CD4-positive, CD25-positive, alpha-beta regulatory T cell (primary cell): ENCODE data around the gene CTCF. TPM values are rescaled to one million over a fixed set of nuclear protein-coding genes. Genes with fewer than 3 reads are reported as not detected.
A peak's percentile ranks its signal among the peaks of the same experiment; 100 is the strongest.

Experiments
- ATAC-seq, 2 donors: fragments of 150-1000 bp; cut with Tn5 transposase; one replicate each; pipeline ENCODE4 v1.10.0; 2021; ENCODE audit warnings: low read depth in 2 of 2, moderate number of reproducible peaks in 2 of 2, moderate library complexity in 1 of 2
- DNase-seq, 3 donors: peaks; one replicate each; pipeline versions ENCODE4 v3.0.0 to v3.0.0-alpha.2; 2012 to 2022; ENCODE audit warnings: mixed read lengths in 1 of 3
- H3K27ac ChIP-seq: one replicate; pipeline ENCODE4 v1.7.0; 2013; ENCODE audit warnings: mild to moderate bottlenecking, low read length; ENCODE audit not compliant: insufficient read depth, poor library complexity, severe bottlenecking
- H3K27me3 ChIP-seq: one replicate; pipeline ENCODE4 v1.7.0; 2013; ENCODE audit warnings: low read length; ENCODE audit not compliant: control insufficient read depth, insufficient read depth
- H3K36me3 ChIP-seq: one replicate; pipeline ENCODE4 v1.7.0; 2013; ENCODE audit warnings: mild to moderate bottlenecking, low read length, moderate library complexity; ENCODE audit not compliant: control insufficient read depth, insufficient read depth
- H3K4me1 ChIP-seq: 2 replicates; pipeline ENCODE4 v1.7.0; 2013; ENCODE audit warnings: mild to moderate bottlenecking, low read length; ENCODE audit not compliant: insufficient read depth, control insufficient read depth, poor library complexity, severe bottlenecking
- H3K4me3 ChIP-seq: one replicate; pipeline ENCODE4 v1.7.0; 2013; ENCODE audit warnings: low read depth, mild to moderate bottlenecking, low read length, moderate library complexity
- H3K9me3 ChIP-seq, 2 experiments: 1 replicate in 1 of 2; 2 replicates in 1 of 2; pipeline ENCODE4 v1.7.0; 2013; ENCODE audit warnings: low read length in 2 of 2, mild to moderate bottlenecking in 1 of 2, moderate library complexity in 1 of 2; ENCODE audit not compliant: control insufficient read depth in 2 of 2
- H3K27ac Mint-ChIP-seq, 3 donors: one replicate each; pipeline ENCODE4 v1.8.0; 2020 to 2022; ENCODE audit warnings: mild to moderate bottlenecking in 3 of 3, mixed read lengths in 3 of 3, moderate library complexity in 2 of 3
- H3K27me3 Mint-ChIP-seq: one replicate; pipeline ENCODE4 v1.8.0; 2022; ENCODE audit warnings: mild to moderate bottlenecking, mixed read lengths
- H3K36me3 Mint-ChIP-seq: one replicate; pipeline ENCODE4 v1.8.0; 2020; ENCODE audit warnings: mixed read lengths
- H3K4me1 Mint-ChIP-seq, 4 donors: one replicate each; pipeline ENCODE4 v1.8.0; 2020 to 2022; ENCODE audit warnings: mixed read lengths in 4 of 4, mild to moderate bottlenecking in 1 of 4
- H3K4me3 Mint-ChIP-seq, 4 donors: one replicate each; pipeline ENCODE4 v1.8.0; 2020 to 2022; ENCODE audit warnings: mild to moderate bottlenecking in 4 of 4, mixed read lengths in 4 of 4, moderate library complexity in 3 of 4
- H3K9me3 Mint-ChIP-seq, 7 donors: one replicate each; pipeline ENCODE4 v1.8.0; 2020 to 2022; ENCODE audit warnings: mixed read lengths in 7 of 7, mild to moderate bottlenecking in 3 of 7, moderate library complexity in 2 of 7
- polyA plus RNA-seq, 4 donors: library from polyadenylated mRNA; unstranded; fragments of 300-500 nt; fragmentation: Illumina TruSeq; gene quantifications; one replicate each; pipeline ENCODE4 v1.2.3, GENCODE V29; 2021
- total RNA-seq: library from RNA; stranded (reverse); gene quantifications from one replicate; pipeline ENCODE4 v1.2.3, GENCODE V29; 2022

CTCF gene
- total and polyA plus RNA-seq, 5 donors from 2014 or later = 44.5 to 80.2 (median 53.0) TPM

- Histone ChIP-seq H3K36me3 (no peaks in the 10 kb centered on the region), H3K4me3 (no peak overlapping the region), H3K9me3 (no peaks in the 10 kb centered on the region), H3K27ac (no peak overlapping the region), H3K4me1 (peaks cover 39% of the 10 kb centered on the region), H3K27me3 (no peaks in the 10 kb centered on the region)
- Mint-ChIP-seq H3K27me3 (peaks cover under 1% of the 10 kb centered on the region), H3K4me3 (peak overlapping the region; percentile 51 to 75 (median 67)), H3K27ac (peak overlapping the region in 2 of 3 donors; percentile 26 to 86), H3K9me3 (no peaks in the 10 kb centered on the region), H3K4me1 (peaks cover 0 to 50% (median 19%) of the 10 kb centered on the region in 4 donors), H3K36me3 (no peaks in the 10 kb centered on the region)
- no peak for ATAC-seq
- DNase-seq = no peak
These were observed 103.3 kb downstream of the CTCF start for GRCh38 chr16:67665598-67665997.

- Mint-ChIP-seq H3K9me3 (no peaks in the 10 kb centered on the region), H3K27ac (no peak overlapping the region), H3K4me1 (peaks cover 0 to 48% (median 18%) of the 10 kb centered on the region in 4 donors), H3K27me3 (no peaks in the 10 kb centered on the region), H3K4me3 (peak overlapping the region; percentile 65 to 81 (median 69)), H3K36me3 (no peaks in the 10 kb centered on the region)
- Histone ChIP-seq H3K4me3 (no peak overlapping the region), H3K9me3 (no peaks in the 10 kb centered on the region), H3K4me1 (peaks cover 37% of the 10 kb centered on the region), H3K36me3 (no peaks in the 10 kb centered on the region), H3K27ac (peak overlapping the region; percentile 60), H3K27me3 (no peaks in the 10 kb centered on the region)
- DNase-seq = no peak
- no peak for ATAC-seq
These were observed 103.8 kb downstream of the CTCF start for GRCh38 chr16:67666032-67666551.

GRCh38 chr16:67666559-67667452 is 104.5 kb downstream of the CTCF start, which contains the start of the genes C16orf86 and ENKD1:
TSS of gene C16orf86 (plus strand) at chr16:67666814. CDS start at chr16:67666971, 157 bp downstream.
TSS of gene ENKD1 (minus strand) at chr16:67666750. CDS start at chr16:67666442, 308 bp downstream.
- peak; percentile 61 to 68 for ATAC-seq
- no peaks in the 10 kb centered on the region for H3K27me3 Mint-ChIP-seq
- peak within 1 kb of the TSS; percentile 26 to 65 (median 26) for H3K27ac Mint-ChIP-seq

GRCh38 chr16:67667453-67667816 is 105.1 kb downstream of the CTCF start:
- Histone ChIP-seq H3K27ac (peak overlapping the region; percentile 61), H3K27me3 (no peaks in the 10 kb centered on the region), H3K4me1 (peaks cover 25% of the 10 kb centered on the region), H3K36me3 (no peaks in the 10 kb centered on the region), H3K9me3 (no peaks in the 10 kb centered on the region), H3K4me3 (no peak overlapping the region)
- Mint-ChIP-seq H3K27me3 (no peaks in the 10 kb centered on the region), H3K36me3 (no peaks in the 10 kb centered on the region), H3K27ac (peak overlapping the region in 1 of 3 donors; percentile 26), H3K4me3 (peak overlapping the region; percentile 80 to 94 (median 84)), H3K9me3 (no peaks in the 10 kb centered on the region), H3K4me1 (peaks cover 0 to 38% (median 16%) of the 10 kb centered on the region in 4 donors)
- DNase-seq (no peak), ATAC-seq (no peak)

More at GRCh38 chr16:67666559-67667452, 104.5 kb downstream of the CTCF start, which contains the start of the genes C16orf86 and ENKD1:
- H3K36me3 Mint-ChIP-seq = no peaks in the 10 kb centered on the region
- Histone ChIP-seq H3K9me3 (no peaks in the 10 kb centered on the region), H3K4me1 (peaks cover 30% of the 10 kb centered on the region), H3K27ac (peak within 1 kb of the TSS; percentile 61), H3K4me3 (peak within 1 kb of the TSS; percentile 44), H3K27me3 (no peaks in the 10 kb centered on the region), H3K36me3 (no peaks in the 10 kb centered on the region)
- DNase-seq = peak; percentile 79 to 88 (median 82)
- H3K9me3 Mint-ChIP-seq = no peaks in the 10 kb centered on the region
- peak within 1 kb of the TSS; percentile 80 to 94 (median 84) for H3K4me3 Mint-ChIP-seq
- peaks cover 0 to 41% (median 15%) of the 10 kb centered on the region in 4 donors for H3K4me1 Mint-ChIP-seq

GRCh38 chr16:67667817-67668494 is 105.6 kb downstream of the CTCF start:
- ATAC-seq (peak; percentile 92 to 93), DNase-seq (peak; percentile 77 to 94 (median 84))
- Histone ChIP-seq H3K4me1 (peaks cover 25% of the 10 kb centered on the region), H3K27ac (peak overlapping the region; percentile 61), H3K36me3 (no peaks in the 10 kb centered on the region), H3K27me3 (no peaks in the 10 kb centered on the region), H3K4me3 (no peak overlapping the region), H3K9me3 (no peaks in the 10 kb centered on the region)
- no peaks in the 10 kb centered on the region for H3K27me3 Mint-ChIP-seq
- no peaks in the 10 kb centered on the region for H3K36me3 Mint-ChIP-seq
- peak overlapping the region; percentile 80 to 94 (median 84) for H3K4me3 Mint-ChIP-seq
- H3K4me1 Mint-ChIP-seq = peaks cover 0 to 43% (median 18%) of the 10 kb centered on the region in 4 donors
- no peaks in the 10 kb centered on the region for H3K9me3 Mint-ChIP-seq
- peak overlapping the region in 1 of 3 donors; percentile 78 for H3K27ac Mint-ChIP-seq

GRCh38 chr16:67668495-67669157 is 106.3 kb downstream of the CTCF start:
- no peaks in the 10 kb centered on the region for H3K36me3 ChIP-seq
- Mint-ChIP-seq H3K9me3 (no peaks in the 10 kb centered on the region), H3K27ac (peak overlapping the region in 2 of 3 donors; percentile 35 to 67), H3K36me3 (no peaks in the 10 kb centered on the region), H3K27me3 (no peaks in the 10 kb centered on the region), H3K4me3 (peak overlapping the region in 2 of 4 donors; percentile 51 to 75), H3K4me1 (peaks cover 0 to 43% (median 19%) of the 10 kb centered on the region in 4 donors)
- no peaks in the 10 kb centered on the region for H3K27me3 ChIP-seq
- H3K4me3 ChIP-seq = no peak overlapping the region
- H3K27ac ChIP-seq = peak overlapping the region; percentile 51
- DNase-seq (peak in 2 of 3 donors; percentile 24 to 53), ATAC-seq (no peak)
- H3K9me3 ChIP-seq = no peaks in the 10 kb centered on the region
- peaks cover 25% of the 10 kb centered on the region for H3K4me1 ChIP-seq
